ENCODE data around the gene TSC22D2.

Gene TSC22D2

DNA sequence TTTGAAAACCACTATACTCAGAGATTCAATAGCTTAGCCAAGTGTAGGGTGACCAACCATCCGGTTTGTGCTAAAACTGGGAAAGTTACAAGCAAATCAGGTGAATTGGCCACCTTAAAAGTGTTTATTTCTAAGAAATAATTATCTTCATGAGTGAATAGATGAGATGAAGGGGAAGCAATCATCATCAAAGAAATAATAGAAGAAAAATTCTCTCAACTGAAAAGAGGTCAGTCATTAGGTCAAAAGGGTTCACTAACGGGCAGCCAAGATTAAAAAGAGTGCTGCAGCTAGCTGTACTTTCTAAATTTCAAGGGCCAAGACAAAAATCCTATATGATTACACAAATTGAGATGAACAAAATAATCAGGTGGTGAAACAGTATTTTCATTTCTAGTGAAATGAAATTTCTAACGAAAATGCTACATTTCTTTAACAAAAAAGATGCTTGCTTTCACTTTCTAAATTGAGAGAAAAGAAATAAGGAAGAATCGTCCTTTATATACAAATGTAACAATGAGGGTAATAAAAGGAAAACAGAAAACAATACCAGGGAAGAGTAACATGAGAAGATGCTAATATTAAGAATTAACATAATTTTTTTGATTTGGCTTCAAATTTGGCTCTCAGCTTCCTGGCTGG is 34.7 kb upstream of the TSC22D2 start:
- no peaks in the 10 kb centered on the region for H3K36me3 ChIP-seq (replicated peaks; ENCODE audit: insufficient read depth, low read length)
- H3K9me3 ChIP-seq (replicated peaks; ENCODE audit: insufficient read depth, low read length): no peaks in the 10 kb centered on the region
- no peak overlapping the region for H2AFZ ChIP-seq (ENCODE audit: low read length)
- H3K9ac ChIP-seq (ENCODE audit: low read length): no peak overlapping the region
- DNase-seq: no peak
- H4K20me1 ChIP-seq (ENCODE audit: insufficient read depth, low read length): no peaks in the 10 kb centered on the region
- no peaks in the 10 kb centered on the region for H3K9me2 ChIP-seq (replicated peaks; ENCODE audit: insufficient read depth, low read length)
- TF ChIP-seq EZH2phosphoT487 (IDR thresholded peaks at IDR 0.05; ENCODE audit: low read length) (no peak), EZH2 (optimal IDR thresholded peaks at IDR 0.05; ENCODE audit: low read depth, low read length) (no peak)
- TF ChIP-seq, protein P1, sequence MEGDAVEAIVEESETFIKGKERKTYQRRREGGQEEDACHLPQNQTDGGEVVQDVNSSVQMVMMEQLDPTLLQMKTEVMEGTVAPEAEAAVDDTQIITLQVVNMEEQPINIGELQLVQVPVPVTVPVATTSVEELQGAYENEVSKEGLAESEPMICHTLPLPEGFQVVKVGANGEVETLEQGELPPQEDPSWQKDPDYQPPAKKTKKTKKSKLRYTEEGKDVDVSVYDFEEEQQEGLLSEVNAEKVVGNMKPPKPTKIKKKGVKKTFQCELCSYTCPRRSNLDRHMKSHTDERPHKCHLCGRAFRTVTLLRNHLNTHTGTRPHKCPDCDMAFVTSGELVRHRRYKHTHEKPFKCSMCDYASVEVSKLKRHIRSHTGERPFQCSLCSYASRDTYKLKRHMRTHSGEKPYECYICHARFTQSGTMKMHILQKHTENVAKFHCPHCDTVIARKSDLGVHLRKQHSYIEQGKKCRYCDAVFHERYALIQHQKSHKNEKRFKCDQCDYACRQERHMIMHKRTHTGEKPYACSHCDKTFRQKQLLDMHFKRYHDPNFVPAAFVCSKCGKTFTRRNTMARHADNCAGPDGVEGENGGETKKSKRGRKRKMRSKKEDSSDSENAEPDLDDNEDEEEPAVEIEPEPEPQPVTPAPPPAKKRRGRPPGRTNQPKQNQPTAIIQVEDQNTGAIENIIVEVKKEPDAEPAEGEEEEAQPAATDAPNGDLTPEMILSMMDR (IDR thresholded peaks at IDR 0.05; ENCODE audit: low read length): no peak
- no peaks in the 10 kb centered on the region for H3K79me2 ChIP-seq (ENCODE audit: low read length)
- H3K4me2 ChIP-seq (ENCODE audit: low read depth, low read length): no peak overlapping the region
- H3K27ac ChIP-seq (ENCODE audit: low read length): no peak overlapping the region
- no peaks in the 10 kb centered on the region for H3K4me1 ChIP-seq (ENCODE audit: low read length)
- no peaks in the 10 kb centered on the region for H3K27me3 ChIP-seq (replicated peaks; ENCODE audit: insufficient read depth, low read length)
- H3F3A ChIP-seq (ENCODE audit: insufficient read depth, low read length): no peaks in the 10 kb centered on the region
- H3K4me3 ChIP-seq (ENCODE audit: low read length): no peak overlapping the region

DNA sequence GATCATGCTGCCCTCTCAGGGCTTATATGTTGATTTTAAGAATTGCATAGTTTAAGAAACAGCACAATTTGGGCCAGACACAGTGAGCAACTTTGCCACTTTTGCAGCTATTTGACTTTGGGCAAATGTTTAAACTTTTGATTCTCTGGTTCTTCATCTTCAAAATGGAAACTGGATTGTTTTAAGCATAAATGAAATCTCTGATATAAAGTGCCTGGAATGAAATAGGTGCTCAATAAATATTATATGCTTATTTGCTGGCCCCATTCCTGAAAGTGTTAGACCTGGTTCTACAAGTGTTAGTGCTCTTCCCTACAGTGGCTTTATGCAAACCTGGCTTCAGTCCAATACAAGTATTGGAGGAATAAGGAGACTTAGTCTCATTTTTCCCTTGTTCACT is 33.1 kb upstream of the TSC22D2 start:
- TF ChIP-seq EZH2 (optimal IDR thresholded peaks at IDR 0.05; ENCODE audit: low read depth, low read length) (no peak), EZH2phosphoT487 (IDR thresholded peaks at IDR 0.05; ENCODE audit: low read length) (no peak)
- TF ChIP-seq, protein P1 (IDR thresholded peaks at IDR 0.05; ENCODE audit: low read length): no peak

DNA sequence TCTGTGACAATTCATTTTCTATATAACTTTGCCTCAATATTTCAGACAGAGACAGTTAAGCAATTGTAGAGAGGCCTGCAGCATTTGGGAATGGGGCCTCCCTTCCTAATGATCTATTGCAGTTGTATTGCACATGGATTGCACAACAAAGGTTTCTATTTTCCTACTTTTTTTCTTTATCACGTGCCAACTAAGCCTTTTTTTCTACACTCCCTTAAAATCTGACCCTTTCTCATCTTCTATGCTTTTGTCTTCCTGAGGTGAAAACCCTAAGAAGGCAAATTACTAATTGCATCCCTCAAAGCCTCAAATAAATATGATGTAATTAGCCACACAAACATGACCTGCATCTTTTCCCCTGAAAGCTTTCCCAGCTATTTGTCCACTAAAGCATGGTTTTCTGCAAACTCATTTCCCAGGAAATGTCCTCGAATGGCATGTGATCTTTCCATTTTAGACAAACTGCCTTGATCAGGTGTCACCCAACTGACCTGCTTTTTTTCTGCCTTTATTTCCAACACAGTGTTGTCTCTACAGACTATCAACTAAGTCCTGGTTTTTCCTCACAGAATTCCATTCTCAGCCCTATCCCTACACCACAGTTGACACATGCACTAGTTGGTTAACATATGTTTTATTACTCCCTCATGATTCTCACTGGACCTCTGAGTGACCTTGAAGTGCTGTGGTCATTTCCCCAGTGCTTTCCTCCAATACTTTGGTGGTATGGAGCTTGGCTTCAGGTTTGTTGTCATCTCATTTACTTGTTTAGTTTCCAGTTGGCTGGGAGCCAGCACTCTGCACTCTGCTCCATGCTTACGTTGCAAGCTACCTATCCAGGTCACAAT is 31.9 kb upstream of the TSC22D2 start:
- Histone ChIP-seq H3K9me2 (replicated peaks; ENCODE audit: insufficient read depth, low read length) (no peaks in the 10 kb centered on the region), H3K4me2 (ENCODE audit: low read depth, low read length) (no peak overlapping the region), H3K79me2 (ENCODE audit: low read length) (no peaks in the 10 kb centered on the region), H3K4me3 (ENCODE audit: low read length) (no peak overlapping the region), H4K20me1 (ENCODE audit: insufficient read depth, low read length) (no peaks in the 10 kb centered on the region), H3K9me3 (replicated peaks; ENCODE audit: insufficient read depth, low read length) (no peaks in the 10 kb centered on the region), H3F3A (ENCODE audit: insufficient read depth, low read length) (no peaks in the 10 kb centered on the region), H2AFZ (ENCODE audit: low read length) (no peak overlapping the region), H3K4me1 (ENCODE audit: low read length) (no peaks in the 10 kb centered on the region), H3K27ac (ENCODE audit: low read length) (no peak overlapping the region), H3K9ac (ENCODE audit: low read length) (no peak overlapping the region), H3K36me3 (replicated peaks; ENCODE audit: insufficient read depth, low read length) (no peaks in the 10 kb centered on the region), H3K27me3 (replicated peaks; ENCODE audit: insufficient read depth, low read length) (no peaks in the 10 kb centered on the region)
- TF ChIP-seq EZH2 (optimal IDR thresholded peaks at IDR 0.05; ENCODE audit: low read depth, low read length) (no peak), EZH2phosphoT487 (IDR thresholded peaks at IDR 0.05; ENCODE audit: low read length) (no peak)
- TF ChIP-seq, protein P1 (IDR thresholded peaks at IDR 0.05; ENCODE audit: low read length): no peak
- no peak for DNase-seq

More for the DNA sequence above, 33.1 kb upstream of the TSC22D2 start:
- no peaks in the 10 kb centered on the region for H3K27me3 ChIP-seq (replicated peaks; ENCODE audit: insufficient read depth, low read length)
- no peaks in the 10 kb centered on the region for H4K20me1 ChIP-seq (ENCODE audit: insufficient read depth, low read length)
- no peak overlapping the region for H3K4me3 ChIP-seq (ENCODE audit: low read length)
- H3F3A ChIP-seq (ENCODE audit: insufficient read depth, low read length): no peaks in the 10 kb centered on the region
- no peak overlapping the region for H3K9ac ChIP-seq (ENCODE audit: low read length)
- H3K4me2 ChIP-seq (ENCODE audit: low read depth, low read length): no peak overlapping the region
- no peak overlapping the region for H2AFZ ChIP-seq (ENCODE audit: low read length)
- H3K79me2 ChIP-seq (ENCODE audit: low read length): no peaks in the 10 kb centered on the region
- no peak for DNase-seq
- no peaks in the 10 kb centered on the region for H3K9me3 ChIP-seq (replicated peaks; ENCODE audit: insufficient read depth, low read length)
- no peaks in the 10 kb centered on the region for H3K36me3 ChIP-seq (replicated peaks; ENCODE audit: insufficient read depth, low read length)
- H3K4me1 ChIP-seq (ENCODE audit: low read length): no peaks in the 10 kb centered on the region
- no peak overlapping the region for H3K27ac ChIP-seq (ENCODE audit: low read length)
- H3K9me2 ChIP-seq (replicated peaks; ENCODE audit: insufficient read depth, low read length): no peaks in the 10 kb centered on the region

Measured in MM.1S (cell line).